ENCODE measurements around the gene NOS1.
A peak's percentile ranks its signal among the peaks of the same experiment; 100 is the strongest.
"Not testable (repeated sequence)": the region's sequence is repeated elsewhere in the genome, so short reads cannot be mapped to it uniquely, and the experiment has no call there.

Gene NOS1

GRCh38 chr12:117210266-117210918, 151.0 kb downstream of the NOS1 start:
- no peak for DNase-seq (ENCODE audit: low read depth, low spot score)

GRCh38 chr12:117209626-117210025, 151.8 kb downstream of the NOS1 start:
- no peak for DNase-seq (ENCODE audit: low read depth, low spot score)

GRCh38 chr12:117208811-117209455, 152.5 kb downstream of the NOS1 start:
- DNase-seq (ENCODE audit: low read depth, low spot score), result no peak

GRCh38 chr12:117208206-117208605, 153.2 kb downstream of the NOS1 start:
- DNase-seq (ENCODE audit: low read depth, low spot score), result no peak

- DNase-seq (ENCODE audit: low read depth, low spot score), result no peak
Measured at GRCh38 chr12:117207675-117208074, 153.8 kb downstream of the NOS1 start.

GRCh38 chr12:117202556-117202955, 158.9 kb downstream of the NOS1 start:
- DNase-seq (ENCODE audit: low read depth, low spot score), result no peak

GRCh38 chr12:117202033-117202432, 159.4 kb downstream of the NOS1 start:
- no peak for DNase-seq (ENCODE audit: low read depth, low spot score)

GRCh38 chr12:117199956-117200744, 161.3 kb downstream of the NOS1 start:
- DNase-seq (ENCODE audit: low read depth, low spot score), result not testable (repeated sequence)

GRCh38 chr12:117196334-117196733, 165.1 kb downstream of the NOS1 start:
- DNase-seq (ENCODE audit: low read depth, low spot score), result not testable (repeated sequence)

GRCh38 chr12:117195027-117195426, 166.4 kb downstream of the NOS1 start:
- not testable (repeated sequence) for DNase-seq (ENCODE audit: low read depth, low spot score)

- no peak for DNase-seq (ENCODE audit: low read depth, low spot score)
Measured at GRCh38 chr12:117193903-117194302, 167.5 kb downstream of the NOS1 start.

GRCh38 chr12:117192581-117192980, 168.8 kb downstream of the NOS1 start:
- DNase-seq (ENCODE audit: low read depth, low spot score), result not testable (repeated sequence)

- DNase-seq (ENCODE audit: low read depth, low spot score), result no peak
Measured at GRCh38 chr12:117192057-117192456, 169.4 kb downstream of the NOS1 start.

- DNase-seq (ENCODE audit: low read depth, low spot score), result peak; percentile 86
Measured at GRCh38 chr12:117190210-117190781, 171.1 kb downstream of the NOS1 start, which contains the start of gene FBXO21. FBXO21 (minus strand) TSS chr12:117190470; CDS start chr12:117190456, 14 bp downstream.

- DNase-seq (ENCODE audit: low read depth, low spot score), result no peak
Measured at GRCh38 chr12:117189725-117190209, 171.7 kb downstream of the NOS1 start.

GRCh38 chr12:117188961-117189724, 172.3 kb downstream of the NOS1 start:
- no peak for DNase-seq (ENCODE audit: low read depth, low spot score)

GRCh38 chr12:117188121-117188665, 173.2 kb downstream of the NOS1 start:
- no peak for DNase-seq (ENCODE audit: low read depth, low spot score)

- DNase-seq (ENCODE audit: low read depth, low spot score), result no peak
Measured at GRCh38 chr12:117187421-117187820, 174.0 kb downstream of the NOS1 start.

- no peak for DNase-seq (ENCODE audit: low read depth, low spot score)
Measured at GRCh38 chr12:117182866-117183265, 178.6 kb downstream of the NOS1 start.

GRCh38 chr12:117181468-117181843, 180.0 kb downstream of the NOS1 start:
- not testable (repeated sequence) for DNase-seq (ENCODE audit: low read depth, low spot score)

Data from activated CD4-positive, CD25-positive, alpha-beta regulatory T cell treated with anti-CD3 and anti-CD28 coated beads, Interleukin-2, amount 50 U/mL, for 16 hours (primary cell).